ENCODE measurements around the gene N4BP2L2.

DNA sequence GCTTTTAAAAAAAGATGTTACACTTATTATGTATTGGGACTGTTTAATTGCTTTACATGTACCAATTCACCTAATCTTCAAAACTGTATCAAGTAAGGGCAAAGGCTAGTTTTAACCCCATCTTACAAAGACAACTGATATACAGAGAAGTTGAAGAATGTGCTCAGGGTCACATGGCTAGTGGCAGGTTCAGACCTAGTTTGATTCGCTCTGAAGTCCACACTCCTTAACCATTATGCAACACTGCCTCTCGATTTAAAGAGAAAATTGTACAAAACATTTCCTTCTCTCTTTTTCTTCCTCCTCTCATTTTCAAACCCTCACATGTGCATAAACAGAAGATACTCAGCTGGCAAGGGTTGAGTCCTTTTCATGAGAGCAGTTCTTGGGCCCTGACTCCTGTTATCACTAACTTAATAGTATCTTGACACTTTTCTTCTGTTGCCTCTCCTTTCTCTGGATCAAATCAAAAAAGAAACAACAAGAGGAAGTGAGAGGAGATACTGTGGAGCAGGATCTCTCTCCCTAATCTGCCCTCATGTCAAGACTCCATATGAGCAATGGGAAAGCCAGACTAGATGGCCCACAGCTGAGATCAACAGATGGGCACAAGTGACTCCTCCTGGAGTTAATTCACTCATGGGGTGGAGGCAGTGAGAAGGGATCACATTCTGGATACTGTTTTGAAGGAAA lies 91.7 kb downstream of the N4BP2L2 start:
- no peak for TF ChIP-seq POLR2A (IDR thresholded peaks at IDR 0.05)
- TF ChIP-seq EP300 (IDR thresholded peaks at IDR 0.05): no peak
- TF ChIP-seq, protein P1, sequence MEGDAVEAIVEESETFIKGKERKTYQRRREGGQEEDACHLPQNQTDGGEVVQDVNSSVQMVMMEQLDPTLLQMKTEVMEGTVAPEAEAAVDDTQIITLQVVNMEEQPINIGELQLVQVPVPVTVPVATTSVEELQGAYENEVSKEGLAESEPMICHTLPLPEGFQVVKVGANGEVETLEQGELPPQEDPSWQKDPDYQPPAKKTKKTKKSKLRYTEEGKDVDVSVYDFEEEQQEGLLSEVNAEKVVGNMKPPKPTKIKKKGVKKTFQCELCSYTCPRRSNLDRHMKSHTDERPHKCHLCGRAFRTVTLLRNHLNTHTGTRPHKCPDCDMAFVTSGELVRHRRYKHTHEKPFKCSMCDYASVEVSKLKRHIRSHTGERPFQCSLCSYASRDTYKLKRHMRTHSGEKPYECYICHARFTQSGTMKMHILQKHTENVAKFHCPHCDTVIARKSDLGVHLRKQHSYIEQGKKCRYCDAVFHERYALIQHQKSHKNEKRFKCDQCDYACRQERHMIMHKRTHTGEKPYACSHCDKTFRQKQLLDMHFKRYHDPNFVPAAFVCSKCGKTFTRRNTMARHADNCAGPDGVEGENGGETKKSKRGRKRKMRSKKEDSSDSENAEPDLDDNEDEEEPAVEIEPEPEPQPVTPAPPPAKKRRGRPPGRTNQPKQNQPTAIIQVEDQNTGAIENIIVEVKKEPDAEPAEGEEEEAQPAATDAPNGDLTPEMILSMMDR (IDR thresholded peaks at IDR 0.05): no peak

Measured in gastroesophageal sphincter (tissue), 3 donors.